ENCODE results near the gene USH2A.

Gene USH2A

DNA sequence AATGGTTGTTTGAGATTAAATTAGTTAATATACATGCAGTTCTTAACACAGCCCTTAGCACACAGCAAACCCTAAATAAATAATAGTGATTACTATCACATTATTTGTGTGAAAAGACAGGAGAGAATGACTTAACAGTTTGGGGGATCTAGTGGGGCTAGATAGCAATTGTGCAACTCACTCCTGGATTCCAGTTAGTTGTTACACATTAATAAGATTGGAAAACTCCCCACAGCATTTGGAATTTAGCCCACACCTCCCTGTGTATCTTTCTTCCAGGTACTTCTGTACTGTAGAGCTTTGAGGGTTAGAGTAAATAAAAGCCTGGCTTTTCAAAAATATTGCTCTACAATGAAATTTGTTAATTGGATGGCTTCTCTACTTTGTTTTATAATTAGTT is 763.0 kb downstream of the USH2A start:
- TF ChIP-seq CREB1 (IDR thresholded peaks at IDR 0.05; ENCODE audit: low read depth) = no peak
- TF ChIP-seq EP300 (IDR thresholded peaks at IDR 0.05; ENCODE audit: borderline replicate concordance) = no peak
- no peak for TF ChIP-seq RAD21 (IDR thresholded peaks at IDR 0.05; ENCODE audit: low read depth)
- no peak for TF ChIP-seq NFIC (IDR thresholded peaks at IDR 0.05)
- no peak for TF ChIP-seq FOXM1 (IDR thresholded peaks at IDR 0.05; ENCODE audit: borderline replicate concordance, low read depth)
- TF ChIP-seq TAF1 (IDR thresholded peaks at IDR 0.05; ENCODE audit: low read depth) = no peak
- no peak for TF ChIP-seq EGR1 (IDR thresholded peaks at IDR 0.05)
- TF ChIP-seq CEBPB (IDR thresholded peaks at IDR 0.05) = no peak

DNA sequence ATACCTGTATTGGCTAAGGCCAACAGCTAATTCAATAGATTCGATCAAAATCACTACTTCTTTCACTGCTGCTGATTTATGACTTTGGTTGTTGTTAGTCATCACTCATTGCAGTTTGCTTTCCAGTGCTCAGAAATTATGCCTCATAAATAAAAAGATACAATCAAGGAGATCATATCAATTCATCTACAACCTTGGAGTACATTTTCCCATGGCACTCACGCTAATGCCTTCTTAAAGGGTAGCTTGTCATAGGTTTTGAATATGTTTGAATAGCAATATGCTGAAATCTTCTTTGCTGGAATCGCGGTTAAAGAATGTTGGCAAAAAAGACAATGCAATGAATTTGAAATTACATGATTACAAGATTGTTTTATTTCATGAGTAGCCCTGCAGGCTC is 766.2 kb downstream of the USH2A start:
- TF ChIP-seq EGR1 (IDR thresholded peaks at IDR 0.05) (no peak), RAD21 (IDR thresholded peaks at IDR 0.05; ENCODE audit: low read depth) (no peak), YY1 (IDR thresholded peaks at IDR 0.05; ENCODE audit: low read depth) (no peak), NFIC (IDR thresholded peaks at IDR 0.05) (no peak), TEAD4 (IDR thresholded peaks at IDR 0.05) (no peak)
- TF ChIP-seq, protein P1, sequence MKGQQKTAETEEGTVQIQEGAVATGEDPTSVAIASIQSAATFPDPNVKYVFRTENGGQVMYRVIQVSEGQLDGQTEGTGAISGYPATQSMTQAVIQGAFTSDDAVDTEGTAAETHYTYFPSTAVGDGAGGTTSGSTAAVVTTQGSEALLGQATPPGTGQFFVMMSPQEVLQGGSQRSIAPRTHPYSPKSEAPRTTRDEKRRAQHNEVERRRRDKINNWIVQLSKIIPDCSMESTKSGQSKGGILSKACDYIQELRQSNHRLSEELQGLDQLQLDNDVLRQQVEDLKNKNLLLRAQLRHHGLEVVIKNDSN (IDR thresholded peaks at IDR 0.05) = no peak

DNA sequence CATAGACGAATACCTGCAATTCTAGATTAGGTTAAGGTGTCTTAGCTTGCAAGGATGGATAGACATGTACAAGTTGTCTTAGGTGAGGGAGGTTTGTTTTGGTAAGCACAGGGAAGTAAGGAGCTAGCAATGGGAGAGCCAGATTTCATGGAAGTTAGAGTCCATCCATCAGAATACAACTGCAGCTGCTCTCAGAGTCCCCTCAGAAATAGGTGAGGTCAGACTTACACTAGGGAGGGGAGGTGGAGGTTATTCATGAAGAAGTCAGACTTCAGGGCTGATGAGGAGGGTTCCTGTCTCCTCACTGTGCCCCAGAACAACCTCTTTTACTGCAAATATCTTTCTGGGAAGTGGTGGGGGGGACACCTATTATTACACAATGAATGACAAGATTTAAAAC is 770.9 kb downstream of the USH2A start:
- TF ChIP-seq TEAD4 (IDR thresholded peaks at IDR 0.05) = no peak
- no peak for TF ChIP-seq TAF1 (IDR thresholded peaks at IDR 0.05; ENCODE audit: low read depth)
- TF ChIP-seq NFIC (IDR thresholded peaks at IDR 0.05) = no peak
- no peak for TF ChIP-seq RAD21 (IDR thresholded peaks at IDR 0.05; ENCODE audit: low read depth)
- TF ChIP-seq, protein P2, sequence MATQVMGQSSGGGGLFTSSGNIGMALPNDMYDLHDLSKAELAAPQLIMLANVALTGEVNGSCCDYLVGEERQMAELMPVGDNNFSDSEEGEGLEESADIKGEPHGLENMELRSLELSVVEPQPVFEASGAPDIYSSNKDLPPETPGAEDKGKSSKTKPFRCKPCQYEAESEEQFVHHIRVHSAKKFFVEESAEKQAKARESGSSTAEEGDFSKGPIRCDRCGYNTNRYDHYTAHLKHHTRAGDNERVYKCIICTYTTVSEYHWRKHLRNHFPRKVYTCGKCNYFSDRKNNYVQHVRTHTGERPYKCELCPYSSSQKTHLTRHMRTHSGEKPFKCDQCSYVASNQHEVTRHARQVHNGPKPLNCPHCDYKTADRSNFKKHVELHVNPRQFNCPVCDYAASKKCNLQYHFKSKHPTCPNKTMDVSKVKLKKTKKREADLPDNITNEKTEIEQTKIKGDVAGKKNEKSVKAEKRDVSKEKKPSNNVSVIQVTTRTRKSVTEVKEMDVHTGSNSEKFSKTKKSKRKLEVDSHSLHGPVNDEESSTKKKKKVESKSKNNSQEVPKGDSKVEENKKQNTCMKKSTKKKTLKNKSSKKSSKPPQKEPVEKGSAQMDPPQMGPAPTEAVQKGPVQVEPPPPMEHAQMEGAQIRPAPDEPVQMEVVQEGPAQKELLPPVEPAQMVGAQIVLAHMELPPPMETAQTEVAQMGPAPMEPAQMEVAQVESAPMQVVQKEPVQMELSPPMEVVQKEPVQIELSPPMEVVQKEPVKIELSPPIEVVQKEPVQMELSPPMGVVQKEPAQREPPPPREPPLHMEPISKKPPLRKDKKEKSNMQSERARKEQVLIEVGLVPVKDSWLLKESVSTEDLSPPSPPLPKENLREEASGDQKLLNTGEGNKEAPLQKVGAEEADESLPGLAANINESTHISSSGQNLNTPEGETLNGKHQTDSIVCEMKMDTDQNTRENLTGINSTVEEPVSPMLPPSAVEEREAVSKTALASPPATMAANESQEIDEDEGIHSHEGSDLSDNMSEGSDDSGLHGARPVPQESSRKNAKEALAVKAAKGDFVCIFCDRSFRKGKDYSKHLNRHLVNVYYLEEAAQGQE (IDR thresholded peaks at IDR 0.05; ENCODE audit: low read depth) = no peak
- no peak for TF ChIP-seq ZBTB7A (IDR thresholded peaks at IDR 0.05; ENCODE audit: low read depth)
- TF ChIP-seq CEBPB (IDR thresholded peaks at IDR 0.05) = no peak
- TF ChIP-seq TCF12 (IDR thresholded peaks at IDR 0.05; ENCODE audit: low read depth) = no peak
- TF ChIP-seq EGR1 (IDR thresholded peaks at IDR 0.05) = no peak
- TF ChIP-seq, protein P1 (IDR thresholded peaks at IDR 0.05) = no peak
- no peak for TF ChIP-seq YY1 (IDR thresholded peaks at IDR 0.05; ENCODE audit: low read depth)
- TF ChIP-seq, protein P3, sequence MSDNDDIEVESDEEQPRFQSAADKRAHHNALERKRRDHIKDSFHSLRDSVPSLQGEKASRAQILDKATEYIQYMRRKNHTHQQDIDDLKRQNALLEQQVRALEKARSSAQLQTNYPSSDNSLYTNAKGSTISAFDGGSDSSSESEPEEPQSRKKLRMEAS (IDR thresholded peaks at IDR 0.05) = no peak
- no peak for TF ChIP-seq CREB1 (IDR thresholded peaks at IDR 0.05; ENCODE audit: low read depth)
- no peak for TF ChIP-seq FOXM1 (IDR thresholded peaks at IDR 0.05; ENCODE audit: borderline replicate concordance, low read depth)
- no peak for TF ChIP-seq EP300 (IDR thresholded peaks at IDR 0.05; ENCODE audit: borderline replicate concordance)

DNA sequence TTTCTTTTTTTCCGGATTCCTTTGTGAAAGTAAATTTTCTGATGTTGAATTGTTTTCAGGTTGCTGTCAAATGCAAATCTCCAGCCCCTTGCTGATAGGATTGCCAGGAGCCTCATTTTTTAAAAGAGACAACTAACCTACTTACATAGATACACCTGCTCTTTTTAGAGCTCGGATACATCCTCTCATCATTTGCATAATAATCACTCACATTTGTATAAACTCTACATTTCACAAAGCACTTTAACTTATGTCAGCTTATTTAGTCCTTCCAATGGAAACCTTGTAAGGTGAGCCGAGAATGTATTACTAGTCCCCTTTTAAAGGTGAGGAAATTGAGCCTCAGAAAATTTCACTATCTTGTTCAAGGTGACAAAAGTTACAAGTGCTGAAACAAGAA is 771.4 kb downstream of the USH2A start:
- no peak for TF ChIP-seq TCF12 (IDR thresholded peaks at IDR 0.05; ENCODE audit: low read depth)
- no peak for TF ChIP-seq CREB1 (IDR thresholded peaks at IDR 0.05; ENCODE audit: low read depth)
- no peak for TF ChIP-seq YY1 (IDR thresholded peaks at IDR 0.05; ENCODE audit: low read depth)
- TF ChIP-seq TEAD4 (IDR thresholded peaks at IDR 0.05) = no peak
- no peak for TF ChIP-seq TAF1 (IDR thresholded peaks at IDR 0.05; ENCODE audit: low read depth)
- TF ChIP-seq NFIC (IDR thresholded peaks at IDR 0.05) = no peak
- no peak for TF ChIP-seq EP300 (IDR thresholded peaks at IDR 0.05; ENCODE audit: borderline replicate concordance)
- no peak for TF ChIP-seq ZBTB7A (IDR thresholded peaks at IDR 0.05; ENCODE audit: low read depth)
- no peak for TF ChIP-seq RAD21 (IDR thresholded peaks at IDR 0.05; ENCODE audit: low read depth)
- TF ChIP-seq EGR1 (IDR thresholded peaks at IDR 0.05) = no peak
- TF ChIP-seq, protein P1 (IDR thresholded peaks at IDR 0.05) = no peak
- TF ChIP-seq, protein P2 (IDR thresholded peaks at IDR 0.05; ENCODE audit: low read depth) = no peak
- TF ChIP-seq CEBPB (IDR thresholded peaks at IDR 0.05) = no peak
- TF ChIP-seq, protein P3 (IDR thresholded peaks at IDR 0.05) = no peak
- TF ChIP-seq FOXM1 (IDR thresholded peaks at IDR 0.05; ENCODE audit: borderline replicate concordance, low read depth) = no peak

DNA sequence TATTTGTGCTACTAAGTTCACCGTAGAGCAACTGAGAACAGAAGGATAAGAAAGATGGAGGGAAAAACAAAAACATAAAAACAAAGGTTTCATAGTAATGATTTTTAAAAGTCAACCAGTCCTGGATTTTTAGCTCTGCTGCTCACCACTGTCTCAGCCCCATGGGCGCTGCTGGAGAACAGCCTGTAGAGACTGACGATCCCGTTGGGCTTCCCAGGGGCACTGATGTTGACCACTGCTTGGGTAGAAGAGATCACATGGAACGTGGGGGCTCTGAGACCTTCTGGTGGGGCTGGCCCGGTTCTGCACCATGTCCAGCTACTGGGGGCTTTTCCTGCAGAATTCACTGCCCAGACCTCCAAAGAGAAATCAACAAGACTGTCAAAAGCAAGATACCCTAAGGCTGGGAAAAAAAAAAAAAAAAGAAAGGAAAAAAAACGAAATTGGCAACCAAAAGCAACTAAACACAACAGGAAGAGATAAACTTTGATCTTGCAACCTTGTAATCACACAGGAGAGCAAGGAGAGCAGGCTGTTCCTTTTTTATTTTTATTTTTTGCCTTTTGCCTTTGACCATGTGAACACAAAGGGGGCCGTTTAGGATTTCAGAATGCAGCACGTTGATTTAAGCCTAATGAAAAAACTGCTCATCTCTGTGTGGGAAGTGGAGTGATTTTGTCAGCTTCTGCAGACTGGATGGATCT is 772.6 kb downstream of the USH2A start:
- TF ChIP-seq ZBTB7A (IDR thresholded peaks at IDR 0.05; ENCODE audit: low read depth) (no peak), EGR1 (IDR thresholded peaks at IDR 0.05) (no peak), FOXM1 (IDR thresholded peaks at IDR 0.05; ENCODE audit: borderline replicate concordance, low read depth) (no peak), RAD21 (IDR thresholded peaks at IDR 0.05; ENCODE audit: low read depth) (no peak), NFIC (IDR thresholded peaks at IDR 0.05) (no peak), TAF1 (IDR thresholded peaks at IDR 0.05; ENCODE audit: low read depth) (no peak), TCF12 (IDR thresholded peaks at IDR 0.05; ENCODE audit: low read depth) (no peak), YY1 (IDR thresholded peaks at IDR 0.05; ENCODE audit: low read depth) (no peak), CREB1 (IDR thresholded peaks at IDR 0.05; ENCODE audit: low read depth) (no peak), EP300 (IDR thresholded peaks at IDR 0.05; ENCODE audit: borderline replicate concordance) (no peak), TEAD4 (IDR thresholded peaks at IDR 0.05) (no peak), CEBPB (IDR thresholded peaks at IDR 0.05) (no peak)
- TF ChIP-seq, protein P2 (IDR thresholded peaks at IDR 0.05; ENCODE audit: low read depth) = no peak
- TF ChIP-seq, protein P1 (IDR thresholded peaks at IDR 0.05) = no peak
- TF ChIP-seq, protein P3 (IDR thresholded peaks at IDR 0.05) = no peak
